Neural cell (in vitro differentiated cells): ENCODE data around the gene GAS7. TPM values are rescaled to one million over a fixed set of nuclear protein-coding genes. Genes with fewer than 3 reads are reported as not detected.
"Not testable (repeated sequence)": the region's sequence is repeated elsewhere in the genome, so short reads cannot be mapped to it uniquely, and the experiment has no call there.

Source experiments
- H2AFZ ChIP-seq: fragments of 200-600, 300-800 bp; sonication (generic), shearing (Covaris generic); 2 replicates; pipeline ENCODE4 v1.6.0; 2014; ENCODE audit warnings: low read depth, mild to moderate bottlenecking, antibody characterized with exemption, low read length, moderate library complexity
- H3F3A ChIP-seq: fragments of 200-600 bp; shearing (Covaris generic); 2 replicates; pipeline ENCODE4 v1.6.1; 2016; ENCODE audit warnings: mild to moderate bottlenecking, moderate library complexity, mixed read lengths, antibody characterized with exemption, low read length; ENCODE audit not compliant: insufficient read depth, poor library complexity, severe bottlenecking
- H3K27ac ChIP-seq: fragments of 200-600, 300-800 bp; sonication (generic), shearing (Covaris generic); 2 replicates; pipeline ENCODE4 v1.5.1; 2014; ENCODE audit warnings: mild to moderate bottlenecking, low read length, moderate library complexity
- H3K27me3 ChIP-seq: fragments of 300-800, 200-600 bp; sonication (generic), shearing (Covaris generic); 2 replicates; pipeline ENCODE4 v1.6.0; 2014; ENCODE audit warnings: mild to moderate bottlenecking, low read depth, low read length, moderate library complexity; ENCODE audit not compliant: insufficient read depth
- H3K36me3 ChIP-seq: fragments of 300-800, 200-600 bp; sonication (generic), shearing (Covaris generic); 2 replicates; pipeline ENCODE4 v1.5.1; 2014; ENCODE audit warnings: mild to moderate bottlenecking, antibody characterized with exemption, low read length, moderate library complexity; ENCODE audit not compliant: insufficient read depth
- H3K4me2 ChIP-seq: fragments of 300-800, 200-600 bp; sonication (generic), shearing (Covaris generic); 2 replicates; pipeline ENCODE4 v1.6.0; 2014; ENCODE audit warnings: mild to moderate bottlenecking, low read length
- H3K4me3 ChIP-seq: fragments of 300-800, 200-600 bp; sonication (generic), shearing (Covaris generic); 2 replicates; pipeline ENCODE4 v1.5.1; 2014; ENCODE audit warnings: mild to moderate bottlenecking, low read length, moderate library complexity
- H3K79me2 ChIP-seq: fragments of 200-600 bp; shearing (Covaris generic); replicated peaks from 2 replicates; pipeline ENCODE4 v1.6.0; 2014; ENCODE audit warnings: mild to moderate bottlenecking, low read length, moderate library complexity; ENCODE audit not compliant: insufficient read depth
- H3K9ac ChIP-seq: fragments of 300-800, 200-600 bp; sonication (generic), shearing (Covaris generic); 2 replicates; pipeline ENCODE4 v1.6.1; 2016; ENCODE audit warnings: mild to moderate bottlenecking, low read length, mixed read lengths
- H3K9me2 ChIP-seq: fragments of 200-600 bp; shearing (Covaris generic); 2 replicates; pipeline ENCODE4 v1.6.1; 2016; ENCODE audit warnings: mild to moderate bottlenecking, low read length, mixed read lengths; ENCODE audit not compliant: insufficient read depth
- H3K9me3 ChIP-seq: fragments of 200-600, 300-800 bp; sonication (generic), shearing (Covaris generic); 2 replicates; pipeline ENCODE4 v1.6.1; 2016; ENCODE audit warnings: mild to moderate bottlenecking, mixed run types, low read length, moderate library complexity, mixed read lengths
- H4K20me1 ChIP-seq: fragments of 200-600 bp; shearing (Covaris generic); 2 replicates; pipeline ENCODE4 v1.6.1; 2016; ENCODE audit warnings: mild to moderate bottlenecking, mixed run types; ENCODE audit not compliant: insufficient read depth
- CTCF ChIP-seq: fragments of 450-650 bp; IDR thresholded peaks from 2 replicates; pipeline ENCODE4 v1.5.1; 2014; ENCODE audit warnings: antibody characterized with exemption, mild to moderate bottlenecking, moderate library complexity; ENCODE audit not compliant: poor library complexity, severe bottlenecking
- EP300 ChIP-seq: fragments of 450-650 bp; conservative IDR thresholded peaks from 2 replicates; pipeline ENCODE4 v1.6.1; 2014; ENCODE audit warnings: antibody characterized with exemption, mild to moderate bottlenecking, moderate library complexity; ENCODE audit not compliant: poor library complexity, severe bottlenecking
- EZH2 ChIP-seq: fragments of 200-600, 300-800 bp; shearing (Covaris generic), sonication (generic); IDR thresholded peaks from 2 replicates; pipeline ENCODE4 v1.6.1; 2014; ENCODE audit warnings: antibody characterized with exemption, low read length, borderline replicate concordance, mild to moderate bottlenecking; ENCODE audit not compliant: insufficient read depth, poor library complexity, severe bottlenecking
- MXI1 ChIP-seq: fragments of 450-650 bp; conservative IDR thresholded peaks from 2 replicates; pipeline ENCODE4 v1.6.1; 2014; ENCODE audit warnings: antibody characterized with exemption, mild to moderate bottlenecking; ENCODE audit not compliant: poor library complexity, severe bottlenecking
- POLR2AphosphoS5 ChIP-seq: IDR thresholded peaks from 2 replicates; pipeline ENCODE4 v1.6.1; 2012
- RAD21 ChIP-seq: fragments of 450-650 bp; conservative IDR thresholded peaks from 2 replicates; pipeline ENCODE4 v1.6.1; 2014; ENCODE audit warnings: antibody characterized with exemption, mild to moderate bottlenecking, moderate library complexity
- REST ChIP-seq: IDR thresholded peaks from 2 replicates; pipeline ENCODE4 v1.6.1; 2012; ENCODE audit warnings: borderline replicate concordance
- SMC3 ChIP-seq: fragments of 450-650 bp; conservative IDR thresholded peaks from 2 replicates; pipeline ENCODE4 v1.6.1; 2014; ENCODE audit warnings: antibody characterized with exemption, mild to moderate bottlenecking, moderate library complexity; ENCODE audit not compliant: poor library complexity
- TAF1 ChIP-seq: IDR thresholded peaks from 2 replicates; pipeline ENCODE4 v1.6.1; 2012; ENCODE audit warnings: low read depth
- polyA plus RNA-seq: library from polyadenylated mRNA; depleted of rRNA; stranded (reverse); fragments of >200 nt; gene quantifications from 2 replicates; pipeline ENCODE4 v1.2.3, GENCODE V29; 2014

Gene GAS7
- polyA plus RNA-seq, 1 donor from 2014 or later, result 23.6 TPM

- H3K27ac ChIP-seq, result no peak overlapping the region
Measured at GRCh38 chr17:10003705-10004104, 194.7 kb downstream of the GAS7 start.

GRCh38 chr17:10002567-10003360 lies 195.6 kb downstream of the GAS7 start:
- not testable (repeated sequence) for H3K9me2 ChIP-seq, H3K27me3 ChIP-seq, H3F3A ChIP-seq, H3K9ac ChIP-seq, H3K79me2 ChIP-seq, H3K27ac ChIP-seq, H4K20me1 ChIP-seq, H3K4me2 ChIP-seq, H2AFZ ChIP-seq, H3K36me3 ChIP-seq, H3K4me3 ChIP-seq, H3K9me3 ChIP-seq

More at GRCh38 chr17:10003705-10004104, 194.7 kb downstream of the GAS7 start:
- H4K20me1 ChIP-seq, result no peaks in the 10 kb centered on the region
- H3K4me2 ChIP-seq, result no peak overlapping the region
- H3K9me3 ChIP-seq, result no peaks in the 10 kb centered on the region
- H3K4me3 ChIP-seq, result no peak overlapping the region
- no peaks in the 10 kb centered on the region for H3K9me2 ChIP-seq
- H2AFZ ChIP-seq, result no peak overlapping the region
- no peaks in the 10 kb centered on the region for H3K79me2 ChIP-seq
- no peaks in the 10 kb centered on the region for H3K27me3 ChIP-seq
- no peaks in the 10 kb centered on the region for H3F3A ChIP-seq
- H3K9ac ChIP-seq, result no peak overlapping the region
- TF ChIP-seq CTCF (no peak), RAD21 (no peak), SMC3 (no peak), REST (no peak), TAF1 (no peak), EZH2 (no peak), EP300 (no peak), POLR2AphosphoS5 (no peak), MXI1 (no peak)
- no peaks in the 10 kb centered on the region for H3K36me3 ChIP-seq
